Measurements from ENCODE around the gene PTPRQ. TPM values are rescaled to one million over a fixed set of nuclear protein-coding genes. Genes with fewer than 3 reads are reported as not detected.

Gene PTPRQ
- total RNA-seq, 6 experiments from 2014 or later, result 0.12 to 0.81 (median 0.22) TPM; not detected in 1

- Histone ChIP-seq H3K9me3 (no peaks in the 10 kb centered on the region), H3K27me3 (no peaks in the 10 kb centered on the region), H3K36me3 (no peaks in the 10 kb centered on the region), H3K4me3 (no peak overlapping the region), H3K4me1 (no peaks in the 10 kb centered on the region), H3K27ac (no peak overlapping the region)
- DNase-seq (no peak), ATAC-seq (no peak)
- WGBS (ENCODE audit: insufficient coverage, low coverage, low lambda C conversion rate, missing lambda C conversion rate), result 89% methylated on average over 3 of the region's 3 CpGs
- no peak for TF ChIP-seq POLR2A (IDR thresholded peaks at IDR 0.05)
- TF ChIP-seq, protein P1, sequence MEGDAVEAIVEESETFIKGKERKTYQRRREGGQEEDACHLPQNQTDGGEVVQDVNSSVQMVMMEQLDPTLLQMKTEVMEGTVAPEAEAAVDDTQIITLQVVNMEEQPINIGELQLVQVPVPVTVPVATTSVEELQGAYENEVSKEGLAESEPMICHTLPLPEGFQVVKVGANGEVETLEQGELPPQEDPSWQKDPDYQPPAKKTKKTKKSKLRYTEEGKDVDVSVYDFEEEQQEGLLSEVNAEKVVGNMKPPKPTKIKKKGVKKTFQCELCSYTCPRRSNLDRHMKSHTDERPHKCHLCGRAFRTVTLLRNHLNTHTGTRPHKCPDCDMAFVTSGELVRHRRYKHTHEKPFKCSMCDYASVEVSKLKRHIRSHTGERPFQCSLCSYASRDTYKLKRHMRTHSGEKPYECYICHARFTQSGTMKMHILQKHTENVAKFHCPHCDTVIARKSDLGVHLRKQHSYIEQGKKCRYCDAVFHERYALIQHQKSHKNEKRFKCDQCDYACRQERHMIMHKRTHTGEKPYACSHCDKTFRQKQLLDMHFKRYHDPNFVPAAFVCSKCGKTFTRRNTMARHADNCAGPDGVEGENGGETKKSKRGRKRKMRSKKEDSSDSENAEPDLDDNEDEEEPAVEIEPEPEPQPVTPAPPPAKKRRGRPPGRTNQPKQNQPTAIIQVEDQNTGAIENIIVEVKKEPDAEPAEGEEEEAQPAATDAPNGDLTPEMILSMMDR (IDR thresholded peaks at IDR 0.05), result no peak
- intact Hi-C loops (cut with DNase I), result no loop called here
Observed at GRCh38 chr12:80721326-80721725, 277.3 kb downstream of the PTPRQ start.

All from right lobe of liver (tissue), 6 donors.